Medulla oblongata (tissue), 1 donor: ENCODE results near the gene MICU1.
"Not testable (repeated sequence)": the region's sequence is repeated elsewhere in the genome, so short reads cannot be mapped to it uniquely, and the experiment has no call there.

ENCODE experiments used
- DNase-seq: peaks from one replicate; pipeline ENCODE4 v3.0.0-alpha.2; 2015; ENCODE audit errors: extremely low spot score

The MICU1 gene

GRCh38 chr10:72625608-72626443 lies at the start of gene MICU1:
Gene MICU1 (minus strand): TSS chr10:72626079. CDS start chr10:72566793, 59,286 bp downstream.
- peak; percentile 98 for DNase-seq

GRCh38 chr10:72674174-72674573 lies 48.3 kb upstream of the MICU1 start:
- not testable (repeated sequence) for DNase-seq

GRCh38 chr10:72673280-72673679 lies 47.4 kb upstream of the MICU1 start:
- no peak for DNase-seq

- DNase-seq = no peak
Measured at GRCh38 chr10:72667207-72667864, 41.5 kb upstream of the MICU1 start.

- no peak for DNase-seq
Measured at GRCh38 chr10:72665925-72666324, 40.0 kb upstream of the MICU1 start.

- DNase-seq = no peak
Measured at GRCh38 chr10:72663971-72664370, 38.1 kb upstream of the MICU1 start.

- no peak for DNase-seq
Measured at GRCh38 chr10:72661431-72661830, 35.6 kb upstream of the MICU1 start.

GRCh38 chr10:72660220-72660619 lies 34.3 kb upstream of the MICU1 start:
- DNase-seq = no peak

- DNase-seq = no peak
Measured at GRCh38 chr10:72659694-72660093, 33.8 kb upstream of the MICU1 start.

- no peak for DNase-seq
Measured at GRCh38 chr10:72658696-72659400, 33.0 kb upstream of the MICU1 start.

- DNase-seq = no peak
Measured at GRCh38 chr10:72654720-72655119, 28.8 kb upstream of the MICU1 start.

- DNase-seq = no peak
Measured at GRCh38 chr10:72653383-72654096, 27.7 kb upstream of the MICU1 start.

- DNase-seq = no peak
Measured at GRCh38 chr10:72649291-72649690, 23.4 kb upstream of the MICU1 start.

GRCh38 chr10:72648301-72648700 lies 22.4 kb upstream of the MICU1 start:
- DNase-seq = no peak

- DNase-seq = not testable (repeated sequence)
Measured at GRCh38 chr10:72646971-72647370, 21.1 kb upstream of the MICU1 start.

- no peak for DNase-seq
Measured at GRCh38 chr10:72645263-72645858, 19.5 kb upstream of the MICU1 start.

GRCh38 chr10:72642318-72642717 lies 16.4 kb upstream of the MICU1 start:
- no peak for DNase-seq

- DNase-seq = no peak
Measured at GRCh38 chr10:72639441-72639873, 13.6 kb upstream of the MICU1 start.

- DNase-seq = no peak
Measured at GRCh38 chr10:72638586-72639440, 12.9 kb upstream of the MICU1 start.

GRCh38 chr10:72637398-72637857 lies 11.5 kb upstream of the MICU1 start:
- DNase-seq = peak; percentile 49
